CD4-positive, alpha-beta T cell (primary cell): ENCODE results near the gene CLEC2B. TPM values are rescaled to one million over a fixed set of nuclear protein-coding genes. Genes with fewer than 3 reads are reported as not detected.

Experiments used
- ATAC-seq: fragments of 200-7000 bp; cut with Tn5 transposase; one replicate; pipeline ENCODE4 v1.10.0; 2022; ENCODE audit warnings: mild to moderate bottlenecking; ENCODE audit not compliant: poor library complexity
- CTCF ChIA-PET: fragments of 350-600 bp; sonication (Branson Sonifier 250); formaldehyde crosslinking; loops from one replicate; lab custom pipeline; 2021; ENCODE audit warnings: antibody characterized with exemption, inconsistent platforms; lab: Charles Lee
- POLR2A ChIA-PET: fragments of 350-600 bp; sonication (Branson Sonifier 250); formaldehyde crosslinking; loops from one replicate; lab custom pipeline; 2021; ENCODE audit warnings: antibody characterized with exemption, inconsistent platforms; lab: Charles Lee
- DNase-seq, 14 experiments: peaks; one replicate each; pipeline ENCODE4 v3.0.0-alpha.2; 2013 to 2020; ENCODE audit warnings: mixed read lengths in 2 of 14
- H3K27ac ChIP-seq, 2 donors: one replicate each; pipeline versions ENCODE4 v1.5.1 to v1.7.0; 2013; ENCODE audit warnings: low read length in 2 of 2, low read depth in 1 of 2, mild to moderate bottlenecking in 1 of 2
- H3K27me3 ChIP-seq, 2 experiments: 1 replicate in 1 of 2; 2 replicates in 1 of 2; pipeline versions ENCODE4 v1.6.1 to v1.7.0; 2013; ENCODE audit warnings: low read length in 2 of 2, control low read depth in 1 of 2, mild to moderate bottlenecking in 1 of 2, moderate library complexity in 1 of 2; ENCODE audit not compliant: insufficient read depth in 2 of 2, control insufficient read depth in 1 of 2
- H3K36me3 ChIP-seq: one replicate; pipeline ENCODE4 v1.6.1; 2013; ENCODE audit warnings: low read length, control low read depth; ENCODE audit not compliant: insufficient read depth
- H3K4me1 ChIP-seq: one replicate; pipeline ENCODE4 v1.6.1; 2013; ENCODE audit warnings: low read length, control low read depth; ENCODE audit not compliant: insufficient read depth
- H3K4me3 ChIP-seq: one replicate; pipeline ENCODE4 v1.5.1; 2013; ENCODE audit warnings: mild to moderate bottlenecking, low read length, moderate library complexity
- H3K9me3 ChIP-seq, 2 experiments: 1 replicate in 1 of 2; 2 replicates in 1 of 2; pipeline versions ENCODE4 v1.6.1 to v1.7.0; 2013; ENCODE audit warnings: low read length in 2 of 2, mild to moderate bottlenecking in 2 of 2, control low read depth in 1 of 2, moderate library complexity in 1 of 2; ENCODE audit not compliant: control insufficient read depth in 1 of 2, insufficient read depth in 1 of 2
- H3K27ac Mint-ChIP-seq: one replicate; pipeline ENCODE4 v1.8.0; 2020; ENCODE audit warnings: mixed read lengths
- H3K27me3 Mint-ChIP-seq: one replicate; pipeline ENCODE4 v1.8.0; 2021; ENCODE audit warnings: mixed read lengths
- H3K36me3 Mint-ChIP-seq: one replicate; pipeline ENCODE4 v1.8.0; 2021; ENCODE audit warnings: low read depth, mixed read lengths
- H3K4me1 Mint-ChIP-seq: one replicate; pipeline ENCODE4 v1.8.0; 2021; ENCODE audit warnings: low read depth, mixed read lengths
- H3K4me3 Mint-ChIP-seq: one replicate; pipeline ENCODE4 v1.8.0; 2020; ENCODE audit warnings: mild to moderate bottlenecking, mixed read lengths
- H3K9me3 Mint-ChIP-seq: one replicate; pipeline ENCODE4 v1.8.0; 2020; ENCODE audit warnings: mixed read lengths
- intact Hi-C, 2 experiments: fragments of 100-400 bp; cut with DNase I in 1 of 2; cut with micrococcal nuclease in 1 of 2; formaldehyde crosslinking; loops; one replicate each; pipeline versions ENCODE4 v1.15.1 to v1.9.0; 2023 to 2025; cut with DNase I, micrococcal nuclease
- total RNA-seq, 174 experiments: library from RNA in 2 of 174; stranded (reverse) in 2 of 174; gene quantifications; one replicate each; pipeline ENCODE4 v1.2.3 and lab custom pipeline; 2021 to 2026
- TF ChIP-seq, protein P1 (sequence below): fragments of 200-600 bp; IDR thresholded peaks from one replicate; pipeline ENCODE4 v1.8.0; 2022; ENCODE audit warnings: antibody characterized with exemption, mild to moderate bottlenecking

The CLEC2B gene
- total RNA-seq, 2 experiments from 2014 or later: 152 to 155 TPM

DNA sequence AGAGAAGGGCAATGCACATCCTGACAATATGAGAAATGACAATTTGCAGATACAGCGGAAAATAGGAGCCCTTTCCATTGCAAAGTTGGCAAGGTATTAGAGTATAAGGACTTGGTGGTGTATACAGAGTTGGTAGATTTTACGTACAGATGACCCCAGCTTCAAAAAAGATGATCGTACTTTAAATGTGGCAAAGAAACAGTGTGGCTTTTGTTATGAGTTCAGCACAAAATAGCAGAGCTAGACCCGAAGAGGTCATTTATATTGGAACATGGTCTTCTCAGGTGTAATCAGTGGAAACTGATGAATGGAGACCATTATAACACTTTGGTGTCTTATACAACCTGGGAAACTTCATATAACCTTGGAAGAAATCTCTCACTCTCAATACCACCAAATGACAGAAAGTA, 2.3 kb downstream of the CLEC2B start:
- POLR2A ChIA-PET: interaction anchor here (0.9 to 9.6 kb wide), 12 partner anchors 12 to 218 kb away, joined by 3 to 145 read pairs (median 8); partner anchors contain the start of gene CD69
- Histone ChIP-seq H3K36me3 (peaks cover 5% of the 10 kb centered on the region), H3K4me3 (peak overlapping the region; percentile 76), H3K4me1 (peaks cover 14% of the 10 kb centered on the region), H3K27me3 (no peaks in the 10 kb centered on the region), H3K9me3 (peaks cover 0 to 11% of the 10 kb centered on the region in 2 experiments), H3K27ac (peak overlapping the region; percentile 50 to 52)
- DNase-seq (peak in 2 of 14 experiments; percentile 18 to 37), ATAC-seq (no peak)
- peaks cover 73% of the 10 kb centered on the region for H3K36me3 Mint-ChIP-seq
- peaks cover 48% of the 10 kb centered on the region for H3K4me1 Mint-ChIP-seq
- TF ChIP-seq, protein P1, sequence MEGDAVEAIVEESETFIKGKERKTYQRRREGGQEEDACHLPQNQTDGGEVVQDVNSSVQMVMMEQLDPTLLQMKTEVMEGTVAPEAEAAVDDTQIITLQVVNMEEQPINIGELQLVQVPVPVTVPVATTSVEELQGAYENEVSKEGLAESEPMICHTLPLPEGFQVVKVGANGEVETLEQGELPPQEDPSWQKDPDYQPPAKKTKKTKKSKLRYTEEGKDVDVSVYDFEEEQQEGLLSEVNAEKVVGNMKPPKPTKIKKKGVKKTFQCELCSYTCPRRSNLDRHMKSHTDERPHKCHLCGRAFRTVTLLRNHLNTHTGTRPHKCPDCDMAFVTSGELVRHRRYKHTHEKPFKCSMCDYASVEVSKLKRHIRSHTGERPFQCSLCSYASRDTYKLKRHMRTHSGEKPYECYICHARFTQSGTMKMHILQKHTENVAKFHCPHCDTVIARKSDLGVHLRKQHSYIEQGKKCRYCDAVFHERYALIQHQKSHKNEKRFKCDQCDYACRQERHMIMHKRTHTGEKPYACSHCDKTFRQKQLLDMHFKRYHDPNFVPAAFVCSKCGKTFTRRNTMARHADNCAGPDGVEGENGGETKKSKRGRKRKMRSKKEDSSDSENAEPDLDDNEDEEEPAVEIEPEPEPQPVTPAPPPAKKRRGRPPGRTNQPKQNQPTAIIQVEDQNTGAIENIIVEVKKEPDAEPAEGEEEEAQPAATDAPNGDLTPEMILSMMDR: no peak
- H3K27me3 Mint-ChIP-seq: no peaks in the 10 kb centered on the region
- intact Hi-C loops: loop anchor here (5.0 to 10.0 kb wide), 6 partner anchors 52 to 348 kb away; partner anchors contain the start of gene GABARAPL1 (in 1 of the 2)
- CTCF ChIA-PET: interaction anchor here (0.7 to 1.5 kb wide), 5 partner anchors 12 to 287 kb away, joined by 3 to 5 read pairs (median 4); no protein-coding TSS in a partner anchor
- peak overlapping the region; percentile 88 for H3K4me3 Mint-ChIP-seq
- H3K27ac Mint-ChIP-seq: peak overlapping the region; percentile 98
- H3K9me3 Mint-ChIP-seq: peaks cover 8% of the 10 kb centered on the region

GRCh38 chr12:9864913-9865675, 4.1 kb downstream of the CLEC2B start:
- Histone ChIP-seq H3K27me3 (no peaks in the 10 kb centered on the region), H3K36me3 (peaks cover 5% of the 10 kb centered on the region), H3K9me3 (peaks cover 0 to 11% of the 10 kb centered on the region in 2 experiments), H3K4me1 (peaks cover 11% of the 10 kb centered on the region), H3K27ac (peak overlapping the region; percentile 34 to 50), H3K4me3 (peak overlapping the region; percentile 76)
- H3K27ac Mint-ChIP-seq: peak overlapping the region; percentile 98
- H3K9me3 Mint-ChIP-seq: peaks cover 8% of the 10 kb centered on the region
- CTCF ChIA-PET: no interaction called here
- DNase-seq: peak in 3 of 14 experiments; percentile 27 to 75 (median 42)
- no peaks in the 10 kb centered on the region for H3K27me3 Mint-ChIP-seq
- peak; percentile 21 for ATAC-seq
- TF ChIP-seq, protein P1: no peak
- H3K36me3 Mint-ChIP-seq: peaks cover 81% of the 10 kb centered on the region
- H3K4me3 Mint-ChIP-seq: peak overlapping the region; percentile 88
- POLR2A ChIA-PET: interaction anchor here (1.2 to 9.6 kb wide), 5 partner anchors 9 to 216 kb away, joined by 3 to 145 read pairs (median 7); partner anchors contain the start of gene CD69
- peaks cover 45% of the 10 kb centered on the region for H3K4me1 Mint-ChIP-seq
- intact Hi-C loops: loop anchor here (1.0 to 10.0 kb wide), 7 partner anchors 50 to 350 kb away; partner anchors contain the start of gene GABARAPL1 (in 1 of the 2)

DNA sequence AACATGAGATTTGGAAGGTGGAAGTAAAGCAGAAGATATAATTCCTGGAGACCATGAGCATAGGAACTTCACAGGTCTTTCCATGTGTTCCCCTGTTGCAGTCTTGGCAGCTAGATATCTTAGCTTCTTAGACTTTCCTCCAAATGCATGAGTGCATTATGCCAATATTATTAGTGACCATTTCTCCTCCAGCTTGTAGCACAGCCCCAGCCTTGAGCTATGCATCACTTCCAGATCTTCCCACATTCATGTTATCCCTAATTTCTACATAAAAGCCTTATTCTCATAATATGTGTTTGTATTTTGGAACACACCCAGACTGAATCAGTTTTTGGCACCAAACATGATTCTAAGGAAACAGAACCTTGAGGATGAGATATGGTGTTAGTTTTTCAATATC, 11.0 kb downstream of the CLEC2B start:
- POLR2A ChIA-PET: interaction anchor here (1.2 kb wide), 1 partner anchor 11 kb away, joined by 7 read pairs; the partner anchor contains the start of gene CLEC2B
- no peak overlapping the region for H3K4me3 ChIP-seq
- CTCF ChIA-PET: no interaction called here
- H3K27ac ChIP-seq: no peak overlapping the region
- H3K27me3 ChIP-seq: no peaks in the 10 kb centered on the region
- H3K4me3 Mint-ChIP-seq: no peak overlapping the region
- no peak overlapping the region for H3K27ac Mint-ChIP-seq
- TF ChIP-seq, protein P1: no peak
- peaks cover 59% of the 10 kb centered on the region for H3K36me3 ChIP-seq
- intact Hi-C loops: no loop called here
- peaks cover 6% of the 10 kb centered on the region for H3K4me1 ChIP-seq
- H3K36me3 Mint-ChIP-seq: peaks cover 86% of the 10 kb centered on the region
- ATAC-seq: no peak
- no peak for DNase-seq
- H3K9me3 Mint-ChIP-seq: peaks cover 2% of the 10 kb centered on the region
- H3K4me1 Mint-ChIP-seq: peaks cover 71% of the 10 kb centered on the region
- H3K9me3 ChIP-seq: no peaks in the 10 kb centered on the region
- H3K27me3 Mint-ChIP-seq: no peaks in the 10 kb centered on the region
